ENCODE results near the gene TLX3.
"Not testable (repeated sequence)": the region's sequence is repeated elsewhere in the genome, so short reads cannot be mapped to it uniquely, and the experiment has no call there.

TLX3 gene

DNA sequence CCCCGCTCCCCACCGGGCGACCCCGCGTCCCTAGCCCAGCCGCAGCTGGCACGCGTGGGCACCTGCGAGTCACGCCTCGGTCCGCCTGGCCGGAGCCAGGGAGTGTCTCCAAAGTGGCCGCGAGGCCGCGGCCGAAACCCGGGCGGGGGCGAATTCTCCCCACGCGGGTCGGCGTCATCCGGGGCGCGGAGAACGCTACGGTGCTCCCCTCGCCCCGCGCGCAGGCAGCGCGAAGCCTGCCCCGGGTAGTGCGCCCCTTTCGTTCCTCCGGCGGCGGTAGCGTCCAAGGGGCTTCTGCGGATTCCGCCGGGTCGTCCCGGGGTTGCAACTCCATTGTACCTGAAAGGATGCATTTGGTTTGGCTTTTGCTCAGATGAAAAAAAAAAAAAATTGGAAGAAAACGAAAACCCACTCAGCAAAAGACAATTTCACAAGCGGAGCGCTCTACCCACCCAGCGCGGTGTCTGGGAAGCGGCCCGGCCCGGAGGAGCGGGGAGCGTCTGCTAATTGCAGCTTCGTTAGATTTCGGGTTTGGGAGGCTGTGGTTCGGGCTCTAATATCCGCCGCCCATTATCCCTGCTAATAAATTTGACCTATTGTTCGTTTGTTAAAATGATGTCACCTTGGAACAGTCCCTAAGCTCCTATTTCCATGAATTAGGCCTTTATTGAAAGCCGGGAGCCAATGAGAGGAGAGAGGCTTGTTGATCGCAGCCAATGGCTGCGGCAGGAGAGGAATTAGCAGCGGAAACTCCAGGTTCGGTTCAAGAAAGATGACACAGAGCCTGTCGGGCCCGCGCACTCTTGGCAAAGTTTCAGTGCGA lies at the start of gene TLX3:
Gene TLX3, plus strand, starts transcription at position 796 of the 823 bp plus-strand sequence. CDS start 118 bp downstream, outside the sequence.
- no peak for DNase-seq

DNA sequence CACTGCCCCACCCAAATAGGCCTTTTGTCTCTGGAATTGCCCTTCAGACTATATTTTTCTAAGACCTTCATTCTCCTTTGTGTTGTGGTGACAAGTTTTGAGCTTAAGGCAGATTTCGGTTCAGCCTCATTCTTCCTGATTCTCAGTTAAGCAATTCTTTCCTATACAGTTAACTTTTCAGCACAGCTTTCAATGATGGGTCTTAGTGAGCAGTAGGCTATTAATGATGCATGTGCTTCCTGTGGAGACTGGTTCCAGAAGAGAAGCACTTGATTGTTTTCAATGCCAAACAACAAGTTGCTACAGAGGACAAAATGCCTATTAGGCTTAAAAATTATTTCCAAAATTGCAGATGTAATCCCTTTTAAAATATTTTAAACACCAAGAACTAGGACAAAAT lies 47.7 kb upstream of the TLX3 start:
- no peak for DNase-seq

DNA sequence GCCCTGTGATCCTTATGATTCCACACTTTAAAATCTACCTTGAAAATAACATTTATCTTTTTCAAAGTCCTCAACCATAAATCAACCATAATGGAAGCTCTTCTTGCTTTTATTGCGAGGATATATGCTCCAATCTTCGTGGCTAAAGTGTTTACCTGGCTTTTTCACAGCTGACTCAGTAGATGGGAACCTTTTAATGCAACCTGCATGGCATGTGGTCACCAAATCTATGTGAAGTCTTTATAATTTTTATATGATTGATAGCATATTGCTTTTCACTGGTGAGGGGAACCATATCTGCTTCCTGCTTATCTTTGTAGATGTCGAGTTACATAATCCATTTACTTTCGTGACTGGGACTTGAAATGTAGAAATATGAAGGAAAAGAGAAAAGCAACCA lies 47.1 kb upstream of the TLX3 start:
- no peak for DNase-seq

DNA sequence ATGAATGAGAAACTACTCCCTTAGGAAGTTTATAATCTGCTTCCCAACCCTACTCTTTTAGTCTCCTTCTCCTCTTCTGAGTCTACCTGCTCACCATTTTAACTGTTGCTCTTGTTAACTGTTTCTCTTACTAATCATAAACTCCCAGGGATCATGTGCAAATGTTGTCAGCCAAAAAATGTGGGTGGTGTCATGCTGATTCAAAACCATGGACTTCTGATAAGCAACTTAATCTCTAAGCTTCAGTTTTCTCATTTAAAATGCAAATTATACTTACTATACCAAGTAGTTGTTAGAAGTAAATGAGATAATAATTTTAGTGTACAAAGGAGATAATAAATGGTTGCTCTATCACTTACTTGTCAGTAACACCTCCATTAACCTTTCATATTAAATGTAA lies 45.9 kb upstream of the TLX3 start:
- no peak for DNase-seq

DNA sequence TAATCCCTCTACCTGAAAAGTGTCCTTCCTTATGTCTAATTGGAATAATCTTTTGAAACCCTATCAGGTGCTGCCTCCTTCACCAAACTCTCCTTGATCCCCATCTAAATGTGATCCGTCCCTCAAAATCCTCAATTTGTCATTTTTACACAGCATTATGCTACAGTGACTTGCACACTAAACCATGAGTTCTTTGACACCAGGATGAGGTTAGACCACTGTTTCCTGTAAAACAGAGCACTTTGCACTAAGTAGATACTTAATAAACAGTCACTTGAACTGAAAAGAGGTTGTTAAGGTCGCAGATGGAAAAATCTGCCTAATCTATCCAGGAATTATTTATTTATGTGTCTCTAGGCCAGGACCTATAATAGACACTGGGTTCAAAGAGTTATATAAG lies 44.2 kb upstream of the TLX3 start:
- no peak for DNase-seq

DNA sequence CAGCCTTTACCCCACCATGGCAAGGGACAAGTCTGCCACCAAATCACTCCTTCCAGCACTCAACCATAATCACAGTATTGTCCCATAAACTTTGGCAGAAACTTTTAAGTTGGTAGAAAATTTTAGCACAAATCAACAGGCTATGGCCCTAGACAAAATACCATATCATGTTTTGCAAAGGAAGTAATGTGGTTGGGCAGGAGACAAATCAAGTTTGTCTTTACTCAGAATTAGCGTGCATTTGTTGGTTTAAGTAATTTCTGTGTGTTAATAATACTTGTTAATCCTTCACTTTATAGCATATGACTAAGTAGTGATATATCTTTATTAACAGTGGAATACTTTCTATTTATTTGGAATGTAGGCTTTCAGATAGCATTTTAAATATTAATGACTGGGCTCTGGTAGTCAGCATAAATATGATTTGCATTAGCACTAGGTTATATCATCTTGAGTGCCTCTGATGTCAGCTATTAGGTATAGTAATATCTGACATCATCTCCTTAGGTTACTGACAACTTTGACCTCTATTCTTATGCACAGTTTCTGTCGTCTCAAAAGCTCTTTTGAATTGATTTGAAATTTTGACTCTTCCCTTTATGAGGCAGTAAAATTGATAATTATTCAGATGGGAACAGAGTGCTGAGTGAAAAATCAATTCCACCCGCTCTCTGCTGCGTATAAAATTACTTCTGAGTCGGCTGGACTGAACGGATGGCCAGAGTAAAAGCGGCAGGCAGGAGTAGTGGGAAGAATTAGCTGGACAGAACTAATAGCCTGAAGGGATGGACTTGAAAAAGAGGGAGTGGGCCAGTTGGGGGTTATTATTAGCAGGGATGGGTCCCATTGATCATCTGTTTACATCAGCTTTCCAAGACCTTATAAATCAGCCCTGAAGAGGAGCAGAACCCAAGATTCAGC lies 40.1 kb upstream of the TLX3 start:
- DNase-seq, result no peak

DNA sequence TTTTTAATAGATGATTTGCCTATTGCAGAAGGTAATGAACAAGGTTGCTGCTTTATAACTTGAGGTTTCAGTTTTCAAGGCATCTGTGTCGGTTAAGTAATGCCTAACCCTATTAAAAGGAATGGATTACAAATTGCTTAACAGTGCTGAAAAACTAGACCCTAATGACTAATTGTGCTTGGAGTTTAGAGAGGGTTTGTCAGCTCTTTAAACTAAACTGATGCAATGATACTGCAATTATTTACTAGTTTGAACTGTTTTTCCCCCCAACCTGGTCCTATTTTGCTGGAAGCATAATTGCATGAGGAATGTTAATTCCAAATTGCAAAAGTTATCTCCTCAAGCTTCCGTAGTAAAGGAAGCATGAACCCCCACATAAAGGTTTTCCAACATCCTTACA lies 39.3 kb upstream of the TLX3 start:
- no peak for DNase-seq

DNA sequence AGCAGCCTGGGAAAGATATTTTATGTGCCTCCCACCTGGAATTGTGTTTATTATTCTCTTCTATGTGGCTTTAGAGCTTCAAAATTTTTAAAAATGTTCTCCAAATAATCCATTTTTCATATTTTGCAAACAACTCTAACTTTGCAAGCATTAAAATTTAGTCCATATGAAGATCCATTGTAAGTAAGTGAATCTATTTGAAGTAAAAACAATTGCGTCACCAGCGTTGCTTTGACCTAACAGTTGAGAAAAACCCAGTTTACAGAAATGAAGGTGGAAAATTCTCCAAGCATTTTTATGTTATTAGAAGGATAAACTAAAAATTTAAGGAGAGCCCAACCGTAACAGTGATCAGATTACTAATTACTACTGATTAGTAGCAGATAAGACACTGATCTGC lies 38.9 kb upstream of the TLX3 start:
- no peak for DNase-seq

DNA sequence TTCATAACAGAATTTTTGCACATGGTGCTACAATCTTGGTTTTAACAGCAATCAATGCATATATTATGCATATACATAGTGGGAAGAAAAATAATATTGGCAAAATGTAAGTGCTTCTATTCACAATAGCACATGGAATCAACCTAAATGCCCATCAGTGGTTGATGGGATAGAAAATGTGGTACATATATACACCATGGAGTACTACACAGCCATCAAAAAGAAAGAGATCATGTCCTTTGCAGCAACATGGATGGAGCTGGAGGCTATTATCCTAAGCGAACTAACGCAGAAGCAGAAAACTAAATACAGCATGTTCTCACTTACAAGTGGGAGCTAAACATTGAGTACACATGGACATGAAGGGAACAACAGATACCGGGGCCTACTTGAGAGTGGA lies 37.2 kb upstream of the TLX3 start:
- DNase-seq, result no peak

DNA sequence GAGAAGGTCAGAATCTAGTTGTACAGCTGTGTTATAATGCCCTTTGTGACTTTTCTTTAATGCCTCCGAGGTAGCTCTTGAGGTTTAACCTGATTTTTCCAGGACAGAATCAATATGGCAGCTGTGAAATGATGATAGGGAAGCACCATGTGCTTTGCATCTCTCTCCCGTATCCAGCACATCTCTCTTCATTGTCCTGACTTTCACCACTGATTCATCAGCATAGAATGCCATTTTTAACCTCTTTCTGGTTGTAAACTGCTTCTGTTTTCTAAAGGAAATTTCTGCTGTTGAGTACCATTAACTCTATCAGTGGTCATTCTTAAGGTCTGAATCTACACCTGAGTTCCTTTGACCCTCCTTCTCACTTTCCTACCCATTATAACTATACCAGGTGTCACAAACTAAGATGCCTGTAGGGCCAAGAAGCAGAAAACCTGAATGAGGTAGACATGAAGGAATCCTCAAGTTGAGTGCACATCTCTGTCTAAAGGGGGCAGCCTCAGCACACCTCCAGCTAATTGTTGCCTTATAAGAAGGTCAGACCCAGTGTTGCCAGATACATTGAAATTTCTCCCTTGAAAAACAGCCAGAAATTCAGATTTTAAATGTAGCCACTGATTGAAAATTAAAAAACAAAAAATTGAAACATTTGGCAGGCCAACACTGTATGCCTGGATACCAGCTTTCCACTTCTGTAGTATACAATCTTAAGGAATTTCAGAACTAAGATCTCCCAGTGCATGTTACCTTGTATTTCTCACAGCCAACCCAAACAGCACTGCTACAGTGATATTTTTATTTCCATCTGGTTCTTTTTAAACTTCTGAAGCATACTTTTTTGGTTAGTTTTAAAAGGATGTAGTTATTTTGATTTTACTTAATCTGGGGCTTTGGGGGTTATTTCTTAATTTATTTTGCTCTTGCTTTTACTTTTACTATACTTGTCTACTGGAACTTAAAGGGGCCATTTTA lies 35.8 kb upstream of the TLX3 start:
- no peak for DNase-seq

DNA sequence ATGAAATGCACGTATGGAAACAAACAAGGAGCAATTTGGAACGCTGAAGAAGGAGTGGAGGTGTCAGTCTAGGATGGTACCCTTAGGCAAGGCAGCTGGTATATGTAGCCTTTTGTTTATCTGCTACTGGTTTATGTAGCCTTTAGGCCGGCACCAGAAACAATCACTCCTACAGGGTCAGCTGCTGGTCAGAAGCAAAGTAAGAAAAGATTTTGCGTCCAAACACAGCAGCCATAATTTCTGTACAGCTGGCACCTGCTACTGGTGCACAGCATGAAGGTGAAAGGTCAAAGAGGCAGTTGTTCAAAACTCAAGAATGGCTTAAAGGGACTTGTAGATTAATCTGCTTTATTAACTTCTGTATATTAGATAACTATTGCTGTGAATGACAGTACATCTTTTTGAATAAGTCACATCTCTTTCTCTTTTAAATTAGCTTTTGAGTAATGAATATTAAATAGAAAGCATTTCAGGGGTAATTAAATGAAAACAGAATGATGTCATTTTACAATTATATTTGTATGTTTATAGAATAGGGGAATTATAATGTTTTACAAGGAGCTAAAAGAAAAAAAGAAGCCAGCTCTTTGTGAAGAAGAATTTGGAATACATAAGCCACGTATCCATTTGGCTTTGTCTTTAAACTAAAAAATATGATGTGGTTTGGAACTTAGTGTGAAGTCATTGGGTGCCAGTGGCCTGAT lies 33.1 kb upstream of the TLX3 start:
- no peak for DNase-seq

DNA sequence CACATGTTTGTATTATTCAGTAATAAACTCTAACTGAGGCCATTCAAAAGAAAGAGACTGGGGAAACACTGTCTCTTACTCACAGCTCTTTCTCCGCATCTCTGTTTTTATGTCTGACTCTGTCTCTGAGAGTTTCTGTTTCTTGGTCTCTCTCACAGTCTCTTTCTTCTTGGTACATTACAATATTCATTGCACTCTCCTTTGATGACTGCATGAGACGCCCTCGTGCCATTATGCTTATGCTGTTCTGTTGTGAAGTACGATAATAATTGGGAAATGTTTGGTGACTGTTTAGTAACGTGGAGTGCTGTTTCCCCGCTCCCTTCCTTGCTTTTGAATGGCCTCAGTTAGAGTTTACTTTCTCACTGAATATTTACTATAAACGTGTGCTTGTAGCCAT lies 25.3 kb upstream of the TLX3 start:
- DNase-seq, result no peak

DNA sequence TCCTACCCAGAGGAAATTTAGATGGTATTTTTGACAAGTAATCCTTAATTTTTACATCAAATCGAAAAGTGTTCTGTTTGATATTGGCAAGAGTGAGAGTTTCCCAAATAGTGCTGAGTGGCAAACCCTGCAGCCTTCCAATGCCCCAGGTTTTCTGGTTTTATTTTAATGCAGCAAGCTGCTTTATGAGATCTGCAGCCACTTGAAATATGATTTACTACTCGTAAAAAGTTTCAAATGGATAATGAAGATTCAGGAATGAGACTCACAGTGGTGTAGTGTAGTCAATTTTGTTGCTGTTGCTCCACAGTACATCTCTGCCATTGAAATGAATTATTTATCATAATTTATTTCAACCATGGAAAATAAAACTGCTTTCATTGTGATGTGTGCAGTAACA lies 23.6 kb upstream of the TLX3 start:
- DNase-seq, result no peak

DNA sequence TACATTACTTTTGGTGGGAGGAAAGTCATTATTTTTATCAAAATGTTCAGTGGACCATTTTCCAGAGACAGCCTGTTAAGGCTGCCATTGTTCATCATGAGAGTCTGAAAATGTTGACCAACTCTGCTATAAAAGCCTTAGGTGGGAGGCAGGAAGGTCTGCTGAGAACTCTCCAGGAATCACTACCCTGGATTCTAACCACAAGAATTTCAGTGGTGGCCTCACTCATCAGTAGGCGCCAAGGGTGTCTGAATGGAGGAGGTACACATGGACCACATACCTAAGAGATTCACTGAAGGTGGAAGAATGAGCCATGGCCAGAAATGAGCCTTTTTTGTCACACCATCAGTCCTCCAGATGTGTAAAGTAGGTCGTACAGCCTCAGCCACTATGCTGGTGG lies 21.0 kb upstream of the TLX3 start:
- no peak for DNase-seq

DNA sequence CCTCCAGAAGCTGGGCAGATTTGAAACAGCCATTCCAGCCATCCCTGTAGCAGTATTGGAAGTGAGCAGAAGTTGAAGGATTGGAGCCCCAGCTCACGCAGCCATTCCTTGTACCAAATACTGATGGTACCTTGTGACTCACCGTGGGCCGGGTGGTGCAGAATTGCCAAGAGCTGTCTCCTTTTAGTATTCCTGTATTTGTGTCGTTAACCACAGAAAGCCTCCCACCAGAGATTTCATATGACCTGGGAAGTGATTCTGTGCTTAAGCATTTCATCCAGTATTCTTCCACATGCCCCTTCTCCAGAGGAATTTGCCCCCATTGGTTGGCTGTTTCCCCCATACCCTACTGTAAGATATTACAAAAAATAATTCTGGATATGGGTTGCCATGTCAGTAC lies 17.7 kb upstream of the TLX3 start:
- no peak for DNase-seq

DNA sequence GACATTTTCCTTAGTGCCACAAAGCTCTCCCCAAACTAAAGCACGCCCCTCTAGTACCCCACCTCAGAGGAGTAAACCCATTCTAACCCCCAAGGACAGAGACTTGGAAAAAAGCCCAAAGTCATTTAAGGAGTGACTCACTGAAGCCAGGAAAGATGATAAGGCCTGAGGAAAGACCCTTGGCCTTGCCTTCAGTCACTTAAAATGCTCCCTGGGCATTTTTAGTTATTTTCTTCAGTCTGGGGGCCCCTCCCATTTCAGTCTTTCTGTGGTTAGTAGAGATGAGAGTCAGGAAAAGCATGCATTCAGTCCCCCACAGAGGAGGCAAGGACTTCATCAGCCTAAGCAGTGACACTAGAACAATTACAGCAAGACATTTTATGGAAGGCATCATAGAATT lies 13.7 kb upstream of the TLX3 start:
- no peak for DNase-seq

DNA sequence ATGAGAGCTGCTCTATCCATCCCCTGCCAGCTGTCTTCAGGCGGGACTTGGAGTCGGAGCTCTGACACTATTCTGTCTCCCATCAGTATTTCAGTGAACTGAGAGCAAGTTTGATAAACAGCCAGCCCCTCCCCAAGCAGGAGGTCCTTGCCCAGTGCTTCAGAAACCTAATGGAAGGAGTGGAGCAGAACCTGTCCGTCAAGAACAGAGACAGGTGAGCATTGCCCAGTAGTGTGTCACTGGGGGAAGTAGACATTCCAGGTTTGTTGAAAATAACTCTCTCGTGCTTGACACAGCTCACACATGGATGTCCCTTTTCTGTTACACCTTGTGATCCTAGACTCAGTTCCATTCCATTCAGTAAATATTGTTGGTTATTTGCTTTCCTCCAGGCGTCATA lies 13.2 kb upstream of the TLX3 start:
- no peak for DNase-seq

DNA sequence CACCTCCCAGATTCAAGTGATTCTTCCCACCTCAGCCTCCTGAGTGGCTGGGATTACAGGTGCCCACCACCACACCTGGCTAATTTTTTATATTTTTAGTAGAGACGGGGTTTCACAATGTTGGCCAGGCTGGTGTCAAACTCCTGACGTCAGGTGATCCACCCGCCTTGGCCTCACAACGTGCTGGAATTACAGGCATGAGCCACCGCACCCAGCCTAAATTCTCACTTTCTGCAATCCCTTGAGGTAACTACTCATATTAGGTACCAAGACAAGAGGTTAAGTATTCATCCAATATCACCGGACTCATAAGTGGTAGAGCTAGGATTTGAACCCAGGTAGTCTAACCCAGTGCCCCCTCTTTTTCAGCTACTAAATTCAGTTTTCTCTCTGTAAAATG lies 11.1 kb upstream of the TLX3 start:
- DNase-seq, result not testable (repeated sequence)

DNA sequence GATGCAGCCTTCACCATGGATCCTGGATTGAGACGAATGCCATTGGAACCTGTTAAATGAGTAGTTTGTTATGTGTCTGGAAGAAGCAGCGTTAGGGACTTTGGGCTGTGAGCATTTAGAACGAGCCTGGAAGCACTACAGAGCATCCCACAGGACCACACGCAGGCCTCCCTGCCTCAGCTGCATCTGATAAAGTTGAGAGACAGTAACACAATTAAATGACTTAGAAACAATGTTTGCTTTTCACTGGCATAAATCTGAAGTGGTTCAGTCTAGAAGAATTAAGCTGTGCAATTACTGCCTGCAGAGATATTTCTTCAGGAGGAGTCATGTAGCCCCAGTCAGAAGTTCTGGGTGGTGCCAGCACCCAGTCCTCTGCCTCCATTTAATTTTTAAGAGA lies 9.8 kb upstream of the TLX3 start:
- DNase-seq, result no peak

DNA sequence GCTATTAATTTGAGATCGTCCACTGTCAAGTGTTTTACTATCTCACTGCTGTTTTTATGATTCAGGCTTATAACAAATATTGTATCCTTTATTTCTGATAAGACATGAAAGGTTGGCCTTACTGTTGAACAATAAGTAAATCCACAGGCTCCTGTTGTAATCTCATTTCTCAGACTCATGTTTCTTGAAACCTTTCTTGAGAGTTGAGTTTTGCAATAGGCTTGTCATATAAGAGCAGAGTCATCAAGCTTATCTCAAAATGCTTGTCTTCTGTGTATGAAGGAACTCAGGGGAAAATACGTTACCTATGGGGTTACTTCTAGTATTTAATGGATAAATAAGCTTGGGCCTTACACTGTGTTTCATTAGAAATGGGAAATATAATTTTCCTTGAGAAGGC lies 9.2 kb upstream of the TLX3 start:
- no peak for DNase-seq

DNA sequence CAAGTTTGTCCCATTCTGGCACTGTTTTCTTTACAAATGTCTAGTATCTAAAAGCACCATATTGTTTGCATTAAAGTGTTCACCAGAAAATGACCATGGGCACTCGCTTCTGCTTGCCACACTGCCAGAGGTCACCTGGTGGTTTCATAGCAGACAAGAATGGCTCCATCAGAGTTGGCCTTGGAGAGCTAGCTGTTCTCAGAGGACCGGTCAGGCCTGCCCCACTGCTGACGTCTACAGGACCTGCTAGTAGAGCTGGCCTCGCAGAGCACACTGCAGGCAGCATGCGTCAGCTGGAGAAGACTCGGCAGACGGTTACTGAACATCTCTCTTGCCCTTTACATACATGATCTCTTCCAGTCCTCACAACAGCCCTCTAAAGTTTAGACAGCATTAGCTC lies 8.7 kb upstream of the TLX3 start:
- no peak for DNase-seq

DNA sequence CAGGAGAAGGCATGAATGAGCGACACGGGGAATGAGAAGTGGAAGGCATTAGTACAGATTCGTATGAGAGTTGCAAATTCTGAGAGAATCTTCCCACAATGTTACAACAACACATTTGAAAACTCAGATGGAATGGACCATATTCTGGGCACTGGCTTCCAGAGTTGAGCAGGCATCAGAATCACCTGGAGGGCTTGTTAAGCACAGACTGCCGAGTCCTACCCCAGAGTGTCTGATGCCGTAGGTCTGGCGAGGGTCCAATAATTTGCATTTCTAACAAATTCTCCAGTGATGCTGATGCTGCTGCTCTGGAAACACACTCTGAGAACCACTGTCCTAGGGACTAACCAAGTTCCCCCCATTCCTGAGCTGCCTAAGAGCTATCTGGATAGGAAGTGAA lies 2.9 kb upstream of the TLX3 start:
- no peak for DNase-seq

All from SIG-M5 (cell line).